GM18508 (cell line): Measurements from ENCODE around the gene RTP5.

ENCODE experiments used
- ATAC-seq: cut with Tn5 transposase; IDR thresholded peaks from one replicate; pipeline ENCODE4 v1.9.1; 2021; ENCODE audit warnings: moderate number of reproducible peaks; ENCODE audit not compliant: insufficient read depth, unreplicated experiment

Gene RTP5

GRCh38 chr2:241857041-241857541, 12.4 kb upstream of the RTP5 start:
- no peak for ATAC-seq

GRCh38 chr2:241857572-241858121, 11.9 kb upstream of the RTP5 start:
- ATAC-seq = no peak

- no peak for ATAC-seq
These were observed 11.1 kb upstream of the RTP5 start, which contains the start of gene PDCD1 for GRCh38 chr2:241858206-241859016. TSS of gene PDCD1 (minus strand) at chr2:241858894. CDS start at chr2:241858838, 56 bp downstream.

DNA sequence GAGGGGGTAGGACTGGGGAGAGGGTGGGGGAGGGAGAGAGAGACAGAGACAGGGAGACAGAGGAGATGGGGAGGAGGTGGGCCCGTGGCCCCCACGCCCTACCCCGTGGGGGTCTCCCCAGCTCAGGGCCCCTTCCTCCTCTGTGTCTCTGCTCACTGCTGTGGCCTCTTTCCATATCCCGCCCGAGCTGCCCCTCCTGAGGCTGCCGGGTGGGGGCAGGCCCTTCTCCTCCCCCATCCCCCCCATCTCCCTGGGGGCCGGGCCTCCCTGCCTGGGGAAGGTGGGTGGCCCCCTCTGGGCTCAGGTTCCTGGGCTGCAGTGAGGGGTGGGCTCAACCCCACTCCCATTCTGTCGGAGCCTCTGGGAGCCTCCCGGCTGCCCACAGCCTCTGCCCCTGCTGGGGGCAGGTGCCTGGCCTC, 10.5 kb upstream of the RTP5 start:
- ATAC-seq = no peak

DNA sequence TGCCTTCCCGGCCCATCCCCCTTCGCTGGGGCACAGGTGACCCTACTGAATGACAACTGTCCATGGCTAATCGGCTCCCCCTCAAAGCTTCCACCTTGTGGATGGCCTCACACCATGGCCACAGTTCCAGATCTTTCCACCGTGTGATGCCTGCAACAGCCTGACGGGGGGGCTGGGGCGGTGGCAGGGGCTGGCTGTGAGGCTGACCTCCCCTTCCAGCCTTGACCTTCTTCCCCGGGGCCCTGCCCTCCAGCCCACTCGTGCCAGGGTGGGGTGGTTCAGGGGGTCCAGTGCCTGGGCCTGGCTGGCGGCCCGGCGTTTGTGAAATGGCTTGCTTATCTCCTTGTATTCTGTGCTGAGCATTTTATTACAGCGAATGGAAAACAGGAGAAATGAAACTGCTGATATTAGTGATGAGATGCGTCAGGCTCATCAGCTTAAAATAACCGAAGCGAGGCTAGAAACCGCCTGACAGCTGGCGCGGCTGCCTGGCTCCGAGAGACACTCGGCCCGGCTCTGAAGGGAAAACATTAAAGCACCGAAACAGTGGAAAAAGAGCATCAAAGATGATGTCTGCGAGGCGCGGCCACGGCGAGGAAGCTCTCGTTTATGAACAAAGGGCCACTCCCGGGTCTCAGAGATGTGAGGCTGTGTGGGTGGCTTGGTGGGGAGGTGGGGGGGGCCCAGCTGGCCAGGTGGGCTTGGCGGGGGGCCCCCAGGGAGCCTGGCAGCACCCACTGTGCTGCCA, 9.9 kb upstream of the RTP5 start:
- ATAC-seq = no peak

DNA sequence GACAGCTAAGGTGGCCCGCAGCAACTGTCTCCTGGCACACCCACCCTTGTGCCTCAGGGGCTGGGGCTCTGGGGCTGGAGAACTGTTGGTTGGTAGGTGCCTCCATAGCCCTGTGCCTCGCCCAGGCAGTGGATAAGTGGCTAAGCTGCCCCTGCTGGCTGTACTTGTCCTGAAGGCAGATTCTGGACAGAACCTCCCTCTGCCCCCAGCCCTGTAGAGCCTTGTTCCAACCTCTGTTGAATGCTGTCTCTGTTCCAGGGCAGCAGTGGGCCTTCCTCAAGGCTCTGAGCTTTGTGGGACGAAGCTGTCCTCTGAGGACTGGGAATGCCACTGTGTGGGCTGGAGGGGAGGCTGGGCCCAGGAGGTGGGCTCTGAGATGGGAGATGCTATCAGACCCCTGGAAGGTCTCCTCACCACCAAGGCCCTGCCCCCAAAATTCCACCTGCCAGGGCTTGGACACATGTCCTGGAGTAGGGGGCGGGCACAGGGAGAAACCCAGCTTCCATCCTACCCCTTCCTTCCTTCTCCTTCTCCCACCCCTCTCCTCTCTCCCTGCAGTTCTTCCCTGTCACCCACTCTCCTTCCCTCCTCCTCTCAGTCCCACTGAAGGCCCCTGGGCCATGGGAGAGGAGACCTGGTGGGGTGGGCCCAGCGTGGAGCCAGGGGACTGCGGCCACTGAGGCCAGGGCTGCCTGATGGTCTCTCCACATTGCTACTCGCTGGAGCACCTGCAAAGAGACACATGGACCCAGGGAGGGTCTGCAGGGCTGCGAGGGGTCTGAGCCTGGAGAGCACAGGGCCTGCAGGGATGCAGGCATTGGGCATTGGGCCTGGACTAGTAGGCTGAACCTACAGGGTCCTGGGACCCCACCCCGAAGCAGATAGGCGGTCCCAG, 9.1 kb upstream of the RTP5 start:
- no peak for ATAC-seq

DNA sequence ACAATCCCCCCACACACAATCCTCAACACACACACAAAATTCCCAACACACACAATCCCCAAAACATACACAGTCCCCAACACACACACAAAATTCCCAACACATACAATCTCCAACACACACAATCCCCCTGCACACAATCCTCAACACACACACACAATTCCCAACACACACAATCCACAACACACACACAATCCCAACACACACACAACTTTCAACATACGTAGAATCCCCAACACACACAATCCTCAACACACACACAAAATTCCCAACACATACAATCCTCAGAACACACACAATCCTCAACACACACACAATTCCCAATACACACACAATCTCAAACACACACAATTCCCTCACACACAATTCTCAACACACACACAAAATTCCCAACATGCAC, 8.3 kb upstream of the RTP5 start:
- no peak for ATAC-seq

DNA sequence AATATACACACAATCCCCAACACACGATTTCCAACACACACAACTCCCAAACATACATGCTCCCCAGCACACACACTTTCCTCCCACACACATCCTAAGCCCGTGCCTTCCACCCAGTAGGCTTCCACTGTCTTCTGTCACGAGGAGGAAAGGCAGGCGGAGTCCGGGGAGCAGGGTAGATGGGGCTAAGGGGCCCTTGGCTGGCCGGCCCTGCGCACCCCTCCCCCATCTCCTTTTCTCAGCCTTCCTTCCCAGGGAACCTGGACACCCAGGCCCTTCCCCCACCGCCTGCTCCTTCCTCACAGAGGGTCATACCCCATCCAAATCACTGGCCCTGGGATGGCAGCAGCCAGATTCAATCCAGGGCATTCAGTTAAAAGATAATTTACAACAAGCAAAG, 7.4 kb upstream of the RTP5 start:
- ATAC-seq = no peak

DNA sequence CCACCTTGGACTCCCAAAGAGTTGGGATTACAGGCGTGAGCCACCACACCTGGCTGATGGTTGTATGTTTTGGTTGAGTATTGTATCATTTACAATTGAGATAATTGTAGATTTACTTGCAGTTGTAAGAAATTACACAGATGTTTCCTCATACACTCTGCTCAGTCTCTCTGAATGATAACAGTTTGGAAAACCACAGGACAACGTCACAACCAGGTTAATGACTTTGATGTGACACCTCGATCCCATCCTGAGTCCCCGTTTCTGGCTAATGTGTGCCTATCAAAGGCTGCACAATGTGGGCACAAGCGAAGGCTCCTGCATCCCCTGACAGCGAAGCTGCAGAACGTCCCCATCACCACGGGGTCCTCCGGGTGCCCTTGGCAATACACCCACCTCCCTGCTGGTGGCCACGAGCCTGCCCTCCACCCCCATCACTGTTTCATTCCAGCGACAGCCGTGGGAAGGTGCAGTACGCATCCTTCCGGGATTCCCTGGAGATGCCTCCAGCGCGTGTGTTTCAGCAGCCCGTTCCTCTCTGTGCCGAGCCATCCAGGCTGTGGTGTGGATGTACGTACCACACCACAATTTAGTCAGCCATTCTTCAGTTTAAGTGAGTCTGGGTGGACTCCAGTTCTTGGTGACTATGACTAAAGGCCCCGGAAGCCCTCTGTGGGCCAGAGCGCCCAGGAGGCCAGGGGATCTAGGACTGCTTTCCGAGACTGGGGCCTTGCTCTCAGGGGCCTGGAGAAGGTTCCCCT, 6.6 kb upstream of the RTP5 start:
- no peak for ATAC-seq

DNA sequence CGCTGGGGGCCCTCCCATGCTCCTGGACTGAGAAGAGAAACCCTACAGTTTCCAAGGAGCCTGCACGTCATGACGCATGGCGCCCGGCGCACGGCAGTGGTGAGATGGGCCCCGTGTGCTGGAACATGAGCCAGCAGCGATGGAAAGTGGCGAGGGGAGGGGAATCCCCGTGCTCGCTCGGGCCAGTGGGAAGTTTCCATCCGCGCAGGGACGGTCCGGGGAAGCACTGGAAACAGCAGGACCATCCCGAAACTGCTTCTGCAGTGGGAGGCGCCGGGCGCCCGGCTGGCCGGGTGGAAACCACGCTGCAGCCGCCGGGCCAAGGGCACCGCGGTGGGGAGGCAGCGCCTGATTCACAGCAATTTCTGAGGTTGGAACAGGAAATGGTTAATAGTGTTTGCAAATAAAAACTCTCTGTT, 6.0 kb upstream of the RTP5 start:
- no peak for ATAC-seq

DNA sequence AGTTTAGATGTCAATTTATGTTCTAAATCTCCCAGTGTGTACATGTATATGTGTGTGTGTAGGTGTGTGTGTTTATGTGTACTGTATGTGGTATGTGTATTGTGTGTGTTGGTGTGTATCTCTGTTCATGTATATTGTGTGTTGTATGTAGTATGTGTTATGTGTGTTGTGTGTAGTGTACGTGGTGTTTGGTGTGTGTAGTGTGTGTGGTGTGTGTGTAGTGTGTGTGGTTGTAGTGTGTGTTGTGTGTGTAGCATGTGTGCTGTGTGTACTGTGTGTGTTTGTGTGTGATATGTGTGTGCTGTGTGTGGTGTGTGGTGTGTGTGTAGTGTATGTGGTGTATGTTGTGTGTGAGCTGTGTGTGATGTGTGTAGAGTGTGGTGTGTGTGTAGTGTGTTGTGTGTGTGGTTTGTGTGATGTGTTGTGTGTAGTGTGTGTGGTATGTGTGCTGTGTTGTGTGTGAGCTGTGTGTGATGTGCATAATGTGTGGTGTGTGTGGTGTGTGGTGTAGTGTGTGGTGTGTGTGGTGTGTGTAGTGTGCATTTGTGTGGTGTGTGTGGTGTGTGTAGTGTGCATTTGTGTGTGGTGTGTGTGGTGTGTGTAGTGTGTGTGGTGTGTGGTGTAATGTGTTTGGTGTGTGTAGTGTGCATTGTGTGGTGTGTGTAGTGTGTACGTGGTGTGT, 5.2 kb upstream of the RTP5 start:
- ATAC-seq = no peak

DNA sequence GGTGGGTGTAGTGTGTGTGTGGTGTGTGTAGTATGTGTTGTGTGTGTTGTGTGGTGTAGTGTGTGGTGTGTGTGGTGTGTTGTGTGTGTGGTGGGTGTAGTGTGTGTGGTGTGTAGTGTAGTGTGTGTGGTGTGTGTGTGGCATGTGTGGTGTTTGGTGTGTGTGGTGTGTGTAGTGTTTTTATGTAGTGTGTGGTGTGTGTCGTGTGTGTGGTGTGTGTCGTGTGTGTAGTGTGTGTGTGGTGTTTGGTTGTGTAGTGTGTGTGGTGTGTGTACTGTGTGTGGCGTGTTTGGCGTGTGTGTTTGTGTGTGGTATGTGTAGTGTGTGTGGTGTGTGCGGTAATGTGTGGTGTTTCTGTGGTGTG, 4.7 kb upstream of the RTP5 start:
- ATAC-seq = no peak

GRCh38 chr2:241865416-241865956, 4.0 kb upstream of the RTP5 start:
- no peak for ATAC-seq

DNA sequence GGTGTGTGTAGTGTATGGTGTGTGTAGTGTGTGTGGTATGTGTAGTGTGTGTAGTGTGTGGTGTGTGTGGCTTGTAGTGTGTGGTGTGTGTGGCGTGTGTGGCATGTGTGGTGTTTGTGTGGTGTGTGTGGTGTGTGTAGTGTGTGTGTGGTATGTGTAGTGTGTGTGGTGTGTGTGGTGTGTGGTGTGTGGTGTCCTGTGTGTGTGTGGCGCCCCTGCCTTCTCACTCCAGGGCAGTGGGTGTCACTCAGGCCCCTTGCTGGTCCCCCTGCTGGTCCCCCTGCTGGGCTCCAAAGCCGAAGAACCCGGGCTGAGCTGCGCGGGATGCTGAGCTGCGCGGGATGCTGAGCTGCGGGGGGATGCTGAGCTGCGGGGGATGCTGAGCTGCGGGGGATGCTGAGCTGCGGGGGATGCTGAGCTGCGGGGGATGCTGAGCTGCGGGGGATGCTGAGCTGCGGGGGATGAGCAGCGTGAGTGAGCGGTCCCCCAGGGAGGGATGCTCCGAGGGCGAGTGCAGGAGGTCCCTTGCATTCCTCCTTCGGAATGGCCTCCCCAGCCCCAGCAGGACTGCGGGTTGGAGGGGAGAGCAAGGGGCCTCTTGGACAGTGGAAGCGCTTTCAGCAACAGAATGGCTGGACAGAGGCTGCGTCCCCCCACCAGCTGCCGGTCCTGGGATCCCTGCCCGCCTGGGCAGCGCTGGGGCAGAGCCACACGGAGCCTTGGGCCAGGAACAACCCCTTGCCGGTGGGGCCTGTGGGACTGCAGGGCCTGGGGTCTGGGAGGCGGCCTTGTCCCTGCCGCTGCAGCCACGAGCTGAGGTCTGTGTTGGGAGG, 3.4 kb upstream of the RTP5 start:
- no peak for ATAC-seq

DNA sequence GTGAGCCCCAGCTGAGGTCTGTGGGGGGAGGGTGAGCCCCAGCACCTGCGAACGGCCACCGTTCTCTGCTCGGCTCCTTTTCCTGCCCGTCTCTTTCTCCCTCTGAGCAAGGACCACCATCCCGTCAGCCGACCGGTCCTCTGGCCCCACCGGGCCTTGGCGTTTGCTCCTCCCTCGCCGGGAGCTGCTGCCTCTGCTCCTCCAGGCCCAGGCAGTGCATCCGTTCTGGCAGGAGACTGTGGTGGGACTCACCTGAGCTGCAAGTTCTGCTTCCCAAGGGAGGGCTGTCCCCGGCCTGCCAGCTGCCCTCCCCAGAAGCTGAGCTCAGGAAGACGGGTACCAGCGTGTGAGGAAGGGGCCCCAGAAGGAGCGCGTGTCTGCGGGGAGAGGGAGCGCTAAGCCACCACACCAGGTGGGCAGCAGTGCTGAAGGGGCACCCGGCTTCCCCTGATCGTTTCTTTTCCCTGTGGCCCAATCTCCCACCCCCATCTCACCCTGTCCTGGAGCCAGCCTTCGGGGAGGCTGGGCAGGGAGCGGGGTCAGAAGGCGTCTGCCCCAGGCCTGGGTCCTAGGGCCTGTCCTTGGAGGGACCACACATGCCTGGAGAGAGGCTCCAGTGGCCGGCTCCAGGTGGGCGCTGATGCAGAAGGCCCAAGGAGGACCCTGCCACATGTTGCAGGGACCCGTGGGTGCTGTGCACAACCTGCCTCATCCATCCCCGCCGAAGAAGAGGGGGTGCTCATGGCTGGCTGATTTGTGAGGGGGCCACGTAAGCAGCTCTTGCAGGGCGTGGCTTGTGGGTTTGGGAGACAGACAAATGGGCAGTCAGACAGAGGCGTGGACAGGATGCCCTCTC, 2.5 kb upstream of the RTP5 start:
- no peak for ATAC-seq

- no peak for ATAC-seq
These were observed 1.6 kb upstream of the RTP5 start for GRCh38 chr2:241867776-241868420.
